Measurements from ENCODE around the gene PRKAR1B.

The PRKAR1B gene

GRCh38 chr7:528451-528850 lies 198.6 kb downstream of the PRKAR1B start:
- TF ChIP-seq, protein P1, sequence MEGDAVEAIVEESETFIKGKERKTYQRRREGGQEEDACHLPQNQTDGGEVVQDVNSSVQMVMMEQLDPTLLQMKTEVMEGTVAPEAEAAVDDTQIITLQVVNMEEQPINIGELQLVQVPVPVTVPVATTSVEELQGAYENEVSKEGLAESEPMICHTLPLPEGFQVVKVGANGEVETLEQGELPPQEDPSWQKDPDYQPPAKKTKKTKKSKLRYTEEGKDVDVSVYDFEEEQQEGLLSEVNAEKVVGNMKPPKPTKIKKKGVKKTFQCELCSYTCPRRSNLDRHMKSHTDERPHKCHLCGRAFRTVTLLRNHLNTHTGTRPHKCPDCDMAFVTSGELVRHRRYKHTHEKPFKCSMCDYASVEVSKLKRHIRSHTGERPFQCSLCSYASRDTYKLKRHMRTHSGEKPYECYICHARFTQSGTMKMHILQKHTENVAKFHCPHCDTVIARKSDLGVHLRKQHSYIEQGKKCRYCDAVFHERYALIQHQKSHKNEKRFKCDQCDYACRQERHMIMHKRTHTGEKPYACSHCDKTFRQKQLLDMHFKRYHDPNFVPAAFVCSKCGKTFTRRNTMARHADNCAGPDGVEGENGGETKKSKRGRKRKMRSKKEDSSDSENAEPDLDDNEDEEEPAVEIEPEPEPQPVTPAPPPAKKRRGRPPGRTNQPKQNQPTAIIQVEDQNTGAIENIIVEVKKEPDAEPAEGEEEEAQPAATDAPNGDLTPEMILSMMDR (conservative IDR thresholded peaks at IDR 0.05; ENCODE audit: low read length) = no peak

GRCh38 chr7:527723-528122 lies 199.4 kb downstream of the PRKAR1B start:
- H3K4me3 ChIP-seq (ENCODE audit: low read length) = no peak overlapping the region
- no peak for DNase-seq (ENCODE audit: low read depth)
- TF ChIP-seq, protein P1 (conservative IDR thresholded peaks at IDR 0.05; ENCODE audit: low read length) = no peak

More at GRCh38 chr7:528451-528850, 198.6 kb downstream of the PRKAR1B start:
- DNase-seq (ENCODE audit: low read depth) = no peak
- no peak overlapping the region for H3K4me3 ChIP-seq (ENCODE audit: low read length)

GRCh38 chr7:526460-527034 lies 200.5 kb downstream of the PRKAR1B start:
- no peak for DNase-seq (ENCODE audit: low read depth)
- TF ChIP-seq, protein P1 (conservative IDR thresholded peaks at IDR 0.05; ENCODE audit: low read length) = no peak
- H3K4me3 ChIP-seq (ENCODE audit: low read length) = no peak overlapping the region

DNA sequence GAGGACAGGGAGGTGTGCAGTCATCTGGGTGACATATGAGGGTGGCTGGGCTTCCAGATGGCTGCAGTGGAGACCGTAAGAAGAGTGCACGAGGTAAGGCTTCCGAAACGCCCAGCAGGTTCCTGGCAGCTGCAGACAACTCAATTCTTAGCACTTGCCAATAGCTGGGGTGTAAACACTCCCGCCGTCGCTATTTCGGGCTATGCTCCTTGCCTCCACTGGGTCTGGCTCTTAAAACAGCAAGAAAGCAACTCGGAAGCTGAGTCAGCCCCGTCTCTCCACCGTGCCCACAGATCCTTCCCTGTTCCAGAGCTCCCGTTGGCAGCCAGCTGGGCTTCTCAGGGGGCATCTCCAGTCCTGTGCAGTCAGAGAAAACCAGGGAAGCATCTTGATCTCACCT lies 201.3 kb downstream of the PRKAR1B start:
- TF ChIP-seq, protein P1 (conservative IDR thresholded peaks at IDR 0.05; ENCODE audit: low read length) = no peak
- no peak for DNase-seq (ENCODE audit: low read depth)
- no peak overlapping the region for H3K4me3 ChIP-seq (ENCODE audit: low read length)

DNA sequence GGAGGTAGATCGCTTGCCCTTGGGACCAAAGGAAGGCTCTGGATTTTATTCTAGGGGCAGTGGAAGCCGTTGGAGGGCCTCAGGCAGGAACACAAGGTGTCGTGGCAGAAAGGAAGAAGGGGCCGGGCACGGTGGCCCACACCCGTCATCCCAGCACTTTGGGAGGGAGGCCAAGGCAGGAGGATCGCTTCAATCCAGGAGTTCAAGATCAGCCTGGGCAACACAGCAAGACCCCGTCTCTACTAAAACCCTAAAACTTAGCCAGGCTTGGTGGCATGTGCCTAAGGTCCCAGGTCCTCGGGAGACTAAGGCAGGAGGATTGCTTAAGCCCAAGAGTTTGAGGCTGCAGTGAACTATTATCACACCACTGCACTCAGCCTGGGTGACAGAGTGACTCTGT lies 202.3 kb downstream of the PRKAR1B start:
- TF ChIP-seq, protein P1 (conservative IDR thresholded peaks at IDR 0.05; ENCODE audit: low read length) = no peak
- DNase-seq (ENCODE audit: low read depth) = no peak

DNA sequence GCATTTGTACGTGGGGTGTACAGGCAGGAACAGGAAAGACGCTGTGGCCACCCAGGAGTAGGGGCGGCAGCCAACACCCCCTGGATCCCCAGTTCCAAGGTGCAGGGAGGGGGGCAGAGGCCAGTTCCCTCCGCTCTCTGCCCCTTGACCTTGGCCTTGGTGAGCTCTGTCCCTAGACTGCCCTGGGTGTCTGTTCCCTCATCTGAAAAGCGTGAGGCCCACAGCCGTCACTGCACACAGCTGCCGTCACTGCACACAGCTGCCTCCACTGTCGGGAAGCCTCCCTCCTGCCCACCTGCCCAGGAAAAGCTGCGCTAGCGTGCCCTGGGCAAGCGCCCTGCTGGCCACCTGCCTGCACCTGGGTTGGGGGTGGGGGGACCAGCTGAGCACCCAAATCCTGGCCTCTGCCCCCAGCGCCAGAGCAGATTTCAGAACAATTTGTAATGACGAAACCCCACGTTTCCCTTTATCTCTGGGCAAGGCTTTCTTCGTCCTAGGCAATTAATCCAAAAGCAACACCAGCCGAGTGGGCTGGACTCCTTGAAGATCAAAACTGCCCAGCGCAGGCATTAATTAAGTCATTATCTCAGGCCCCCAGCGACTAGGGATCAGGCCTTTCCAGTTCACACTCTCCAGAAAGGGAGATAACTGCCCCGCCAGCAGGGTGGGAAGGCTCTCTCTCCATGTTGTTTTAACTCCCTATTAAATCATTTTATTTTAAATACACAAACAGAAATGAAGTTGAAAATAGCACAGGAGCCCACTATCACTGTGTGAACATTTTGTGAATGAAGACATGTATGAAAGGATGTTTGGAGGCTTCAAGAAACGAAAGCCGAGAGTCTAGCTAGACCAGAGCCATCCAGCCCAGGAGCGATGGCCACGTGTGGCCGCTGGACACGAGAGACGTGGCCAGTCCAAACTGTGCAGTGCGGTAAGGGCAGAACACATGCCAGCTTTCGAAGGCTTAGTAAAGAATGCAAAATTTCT lies 203.4 kb downstream of the PRKAR1B start:
- no peak for DNase-seq (ENCODE audit: low read depth)
- TF ChIP-seq, protein P1 (conservative IDR thresholded peaks at IDR 0.05; ENCODE audit: low read length) = no peak
- H3K4me3 ChIP-seq (ENCODE audit: low read length) = no peak overlapping the region

More for the DNA sequence above, 202.3 kb downstream of the PRKAR1B start:
- H3K4me3 ChIP-seq (ENCODE audit: low read length) = no peak overlapping the region

Data from AG10803 (cell line).